DLD1 (cell line): Measurements from ENCODE around the gene DOCK8.

Experiments used
- in situ Hi-C: cut with HindIII; loops from 2 replicates; pipeline ENCODE4 v1.10.0; 2017; ENCODE audit warnings: low sequenced_read_pairs

Gene DOCK8

GRCh38 chr9:304106-304505, 89.4 kb downstream of the DOCK8 start:
- in situ Hi-C loops: no loop called here

GRCh38 chr9:304519-305185, 90.0 kb downstream of the DOCK8 start:
- in situ Hi-C loops: no loop called here

DNA sequence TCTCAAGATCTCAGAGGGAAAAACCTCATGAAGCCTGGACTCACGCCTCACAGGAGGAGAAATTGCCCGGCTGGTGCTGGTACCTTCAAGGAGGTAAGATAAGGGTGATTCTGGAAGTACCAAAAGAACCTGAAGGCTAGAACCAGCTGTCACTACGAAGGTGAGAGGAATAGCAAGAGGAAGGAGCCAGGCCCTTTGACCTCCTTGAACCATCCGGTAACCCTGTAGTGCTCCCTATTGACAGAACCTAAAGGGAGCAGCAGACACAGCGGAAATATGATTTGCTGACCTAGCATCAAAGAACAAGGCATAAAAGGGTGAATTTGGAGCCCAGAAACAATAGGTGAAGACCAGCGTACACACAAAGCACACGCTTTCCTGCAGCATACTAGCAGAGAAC, 92.2 kb downstream of the DOCK8 start:
- in situ Hi-C loops: no loop called here

DNA sequence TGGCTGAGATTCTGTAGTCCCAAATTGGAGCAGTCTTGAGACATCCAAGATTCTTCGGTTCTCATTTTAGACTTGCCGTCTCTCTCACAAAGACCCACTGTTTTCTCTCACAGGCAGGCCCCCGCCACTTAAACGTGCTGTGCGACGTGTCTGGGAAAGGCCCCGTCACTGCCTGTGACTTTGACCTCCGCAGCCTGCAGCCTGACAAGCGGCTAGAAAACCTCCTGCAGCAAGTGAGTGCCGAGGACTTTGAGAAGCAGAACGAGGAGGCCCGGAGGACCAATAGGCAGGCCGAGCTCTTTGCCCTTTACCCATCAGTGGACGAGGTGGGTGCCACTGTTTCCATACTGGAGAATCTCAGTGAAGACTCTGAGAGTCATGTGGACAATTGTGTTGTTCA, 97.2 kb downstream of the DOCK8 start:
- in situ Hi-C loops: loop anchor here (5.0 kb wide), 1 partner anchor 35 kb away; no protein-coding TSS in a partner anchor

GRCh38 chr9:312596-313320, 98.1 kb downstream of the DOCK8 start:
- in situ Hi-C loops: loop anchor here (5.0 kb wide), 1 partner anchor 35 kb away; no protein-coding TSS in a partner anchor

DNA sequence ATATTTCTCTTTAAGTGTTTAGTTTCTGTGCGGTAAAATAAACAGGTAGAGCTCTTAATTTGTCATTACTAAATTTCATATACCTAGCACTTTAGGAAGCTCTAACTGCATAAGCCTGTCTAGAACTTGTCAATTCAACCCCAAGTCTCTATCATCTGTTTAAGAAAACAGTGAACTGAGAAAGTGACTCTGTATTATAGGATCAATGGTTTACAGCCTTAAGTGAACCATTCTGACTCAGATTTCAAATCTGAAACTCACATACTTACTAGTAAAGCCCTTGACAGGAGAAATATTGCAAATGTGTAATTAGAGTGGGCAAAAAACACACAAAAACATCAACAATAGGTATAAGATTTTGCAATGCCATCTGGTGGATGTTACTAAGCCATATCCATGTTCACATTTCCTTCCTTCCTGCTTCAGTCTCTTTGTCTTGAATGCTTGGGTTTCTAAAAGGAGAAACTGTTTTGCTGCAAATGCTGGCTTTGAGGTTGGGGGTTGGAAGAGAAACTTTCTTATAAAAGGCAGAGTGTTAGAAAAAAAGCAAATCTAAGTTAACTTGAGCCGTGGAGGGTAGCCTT, 101.8 kb downstream of the DOCK8 start:
- in situ Hi-C loops: no loop called here

DNA sequence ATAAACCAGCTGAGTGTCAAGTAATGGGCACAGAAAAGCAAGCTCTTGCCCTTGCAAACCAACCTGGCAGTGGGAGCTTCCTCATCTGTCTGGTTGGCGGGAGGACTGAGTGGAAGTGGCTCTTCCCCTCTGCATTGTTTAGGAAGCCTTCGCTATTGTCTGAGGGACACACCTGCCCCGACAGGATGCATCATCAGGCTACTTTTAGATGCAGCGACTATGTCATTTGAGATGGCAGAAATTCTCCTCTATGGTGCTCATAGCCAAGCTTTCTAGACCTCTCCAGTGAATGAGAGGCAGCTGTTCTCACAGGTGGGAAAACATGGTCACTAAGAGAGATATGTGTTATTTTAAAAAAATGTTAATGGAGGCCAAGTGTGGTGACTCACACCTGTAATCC, 104.0 kb downstream of the DOCK8 start:
- in situ Hi-C loops: no loop called here

DNA sequence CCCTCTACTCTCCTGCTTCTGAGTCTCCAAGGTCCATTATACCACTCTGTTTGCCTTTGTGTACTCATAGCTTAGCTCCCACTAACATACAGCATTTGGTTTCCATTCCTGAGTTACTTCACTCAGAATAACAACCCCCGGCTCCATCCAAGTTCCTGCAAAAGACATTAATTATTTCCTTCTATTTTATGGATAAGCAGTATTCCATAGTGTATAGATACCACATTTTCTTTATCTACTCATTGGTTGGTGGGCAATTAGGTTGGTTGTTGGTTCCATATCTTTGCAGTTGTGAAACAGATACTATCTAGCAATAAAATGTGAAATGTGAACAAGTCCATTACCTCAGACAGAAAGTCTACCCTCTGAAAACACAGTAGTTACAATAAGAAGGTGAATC, 110.3 kb downstream of the DOCK8 start:
- in situ Hi-C loops: no loop called here

DNA sequence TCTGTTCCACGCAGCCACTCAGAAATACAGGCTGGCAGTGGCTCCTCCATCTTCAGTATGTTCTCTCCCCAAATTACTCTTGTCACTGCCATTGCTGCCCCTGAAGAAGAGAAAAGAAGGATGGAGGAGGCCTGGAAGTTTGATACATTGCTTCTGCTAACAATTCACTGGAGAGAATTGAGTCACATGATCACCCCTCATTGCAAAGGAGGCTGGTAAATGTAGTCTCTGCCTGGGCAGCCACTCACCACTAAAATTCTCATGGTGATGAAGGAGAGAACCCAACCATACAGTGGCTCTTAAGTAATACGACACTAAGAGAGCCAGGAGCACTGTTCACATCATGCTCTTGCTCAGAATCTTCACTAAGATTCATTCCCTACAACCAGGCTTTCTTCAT, 112.0 kb downstream of the DOCK8 start:
- in situ Hi-C loops: no loop called here

DNA sequence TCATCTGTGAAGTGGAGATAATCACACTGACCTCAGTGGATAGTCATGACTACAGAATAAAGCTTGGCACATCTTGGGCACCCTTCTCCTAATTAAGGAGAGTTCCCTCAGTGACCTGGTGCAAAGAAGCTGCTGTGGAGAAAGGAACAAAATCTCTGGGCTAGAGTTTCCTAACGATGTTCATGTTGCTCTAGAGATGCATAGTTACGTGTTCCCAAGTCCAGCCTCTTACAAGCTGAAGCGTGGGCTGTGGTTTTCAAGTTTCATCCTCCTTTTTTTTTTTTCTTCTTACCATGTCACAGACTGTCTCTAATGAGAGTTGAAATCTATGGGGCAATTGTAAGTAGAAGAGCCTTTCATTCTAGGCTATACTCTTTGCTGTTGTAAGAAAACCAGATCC, 113.8 kb downstream of the DOCK8 start:
- in situ Hi-C loops: no loop called here

DNA sequence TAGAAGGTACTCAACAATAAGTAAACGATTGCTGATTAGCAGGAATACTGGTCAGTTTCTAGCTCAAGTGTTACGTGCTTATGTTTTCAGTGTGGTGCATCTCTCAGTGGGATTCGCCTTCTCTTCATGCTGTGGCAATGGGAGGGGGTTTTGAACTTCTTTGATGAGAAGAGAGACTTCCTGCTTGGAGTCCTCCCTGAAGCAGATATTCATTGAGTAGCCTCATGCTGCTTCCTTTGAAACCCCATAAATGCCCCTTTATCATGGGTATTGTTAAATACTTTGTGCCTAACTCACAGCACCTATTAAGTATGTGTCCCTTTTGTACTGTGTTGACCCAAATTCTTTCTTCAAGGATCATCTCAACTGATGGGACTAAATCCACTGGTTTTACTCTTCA, 116.5 kb downstream of the DOCK8 start:
- in situ Hi-C loops: no loop called here

GRCh38 chr9:335373-335772, 120.7 kb downstream of the DOCK8 start:
- in situ Hi-C loops: no loop called here

- in situ Hi-C loops: no loop called here
Observed at GRCh38 chr9:336039-336438, 121.4 kb downstream of the DOCK8 start.

DNA sequence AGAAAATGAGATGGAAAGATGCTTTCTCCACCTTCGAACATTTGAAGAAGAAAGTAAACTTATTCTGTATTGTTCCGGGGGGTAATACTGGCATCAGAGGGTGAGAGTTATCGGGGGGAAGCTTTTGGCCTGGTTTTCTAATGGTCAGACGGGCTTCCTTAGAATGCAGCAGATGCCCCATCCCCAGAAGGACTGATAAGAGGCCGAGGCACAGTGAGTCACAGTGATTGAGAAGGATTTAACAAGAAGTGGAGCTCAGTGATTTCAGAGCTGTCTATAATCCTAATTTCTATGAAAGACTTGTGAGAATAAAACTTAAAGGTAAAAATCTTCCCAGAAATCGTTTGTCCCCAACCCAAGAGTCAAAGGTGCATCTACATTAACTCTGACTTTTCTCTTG, 123.9 kb downstream of the DOCK8 start:
- in situ Hi-C loops: no loop called here

DNA sequence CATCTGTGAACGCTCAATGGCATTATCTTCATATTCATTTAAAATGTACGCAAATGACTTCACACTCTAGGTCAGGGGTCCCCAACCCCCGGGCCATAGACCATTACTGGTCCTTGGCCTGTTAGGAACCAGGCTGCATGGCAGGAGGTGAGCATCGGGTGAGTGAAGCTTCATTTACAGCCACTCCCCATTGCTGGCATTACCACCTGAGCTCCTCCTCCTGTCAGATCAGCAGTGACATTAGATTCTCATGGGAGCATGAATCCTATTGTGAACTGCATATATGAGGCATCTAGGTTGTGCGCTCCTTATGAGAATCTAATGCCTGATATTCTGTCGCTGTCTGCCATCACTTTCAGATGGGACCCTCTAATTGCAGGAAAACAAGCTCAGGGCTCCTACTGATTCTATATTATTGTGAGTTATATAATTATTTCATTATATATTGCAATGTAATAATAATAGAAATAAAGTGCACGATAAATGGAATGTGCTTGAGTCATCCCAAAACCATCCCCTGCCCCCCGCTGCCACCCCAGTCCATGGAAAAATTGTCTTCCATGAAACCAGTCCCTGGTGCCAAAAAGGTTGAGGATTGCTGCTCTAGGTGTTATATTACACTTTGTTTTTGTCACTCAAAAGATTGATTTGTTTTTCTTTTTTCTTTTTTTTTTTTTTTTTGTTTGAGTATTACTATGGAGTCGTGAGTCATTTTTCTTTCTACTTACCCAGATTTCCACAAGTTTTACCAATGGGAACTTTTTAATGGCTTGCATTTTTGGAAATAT, 127.2 kb downstream of the DOCK8 start:
- in situ Hi-C loops: no loop called here

GRCh38 chr9:343773-344172, 129.1 kb downstream of the DOCK8 start:
- in situ Hi-C loops: no loop called here

DNA sequence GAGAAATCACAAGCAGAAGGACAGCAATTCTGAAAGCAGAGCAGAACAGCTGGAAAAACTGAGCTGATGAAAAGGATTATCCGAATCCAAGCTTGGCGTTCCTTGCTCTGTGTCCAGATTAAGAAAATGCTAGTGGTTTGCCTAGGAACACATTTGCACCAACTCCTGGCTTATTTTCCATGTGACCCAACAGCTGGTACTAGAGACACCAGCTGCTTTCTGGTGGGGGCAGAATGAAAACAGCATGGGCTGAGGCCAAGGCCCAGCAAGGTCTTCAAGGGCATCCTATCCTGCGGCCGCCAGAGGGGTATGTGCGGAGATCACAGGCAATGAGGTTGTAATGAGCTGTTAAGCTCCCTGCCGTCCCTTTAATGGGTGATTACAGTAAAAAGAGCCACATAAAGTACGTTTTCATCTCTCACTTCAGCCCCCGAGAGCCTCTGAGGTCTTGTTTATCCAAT, 131.5 kb downstream of the DOCK8 start:
- in situ Hi-C loops: loop anchor here (5.0 kb wide), 1 partner anchor 34 kb away; no protein-coding TSS in a partner anchor

DNA sequence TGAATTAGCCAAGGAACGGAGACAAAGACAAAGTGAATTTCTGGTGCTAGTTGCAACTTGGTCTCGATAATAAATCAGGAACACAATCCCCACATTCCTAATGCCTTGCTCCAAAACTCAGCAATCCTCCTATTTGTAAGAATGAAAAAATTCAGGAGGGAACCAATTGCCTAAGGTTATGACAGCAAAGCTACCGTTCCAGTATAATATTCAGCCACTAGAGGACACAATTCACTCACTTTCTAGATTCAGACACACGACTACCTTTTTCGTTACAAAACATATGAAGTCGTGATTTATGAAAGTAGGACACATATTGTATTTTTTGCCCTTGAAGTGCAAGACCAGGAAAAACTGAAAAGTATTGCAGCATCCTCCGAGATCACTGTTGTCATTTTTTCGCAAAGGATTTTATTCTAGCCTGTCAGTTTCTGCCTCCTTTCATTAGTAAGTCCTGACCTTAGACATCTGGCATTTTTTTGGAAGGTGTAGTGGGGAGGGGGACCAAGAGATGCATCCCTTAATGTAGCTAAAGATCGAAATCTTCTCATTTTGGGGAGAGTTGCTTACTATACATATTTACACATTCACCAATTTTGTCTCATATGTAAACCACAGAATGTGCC, 133.1 kb downstream of the DOCK8 start:
- in situ Hi-C loops: loop anchor here (5.0 kb wide), 1 partner anchor 35 kb away; no protein-coding TSS in a partner anchor

- in situ Hi-C loops: no loop called here
Observed at GRCh38 chr9:350384-350783, 135.7 kb downstream of the DOCK8 start.

- in situ Hi-C loops: no loop called here
Observed at GRCh38 chr9:351916-352315, 137.3 kb downstream of the DOCK8 start.

GRCh38 chr9:353077-353476, 138.4 kb downstream of the DOCK8 start:
- in situ Hi-C loops: no loop called here
